Testis (tissue), 2 donors: ENCODE results near the gene COBL.

ENCODE experiments used
- CTCF ChIP-seq, 3 experiments: fragments of 450-650 bp in 2 of 3; fragments of 200-600 bp in 1 of 3; sonication (generic) in 1 of 3; IDR thresholded peaks; one replicate each; pipeline ENCODE4 v1.5.1; 2016 to 2019; ENCODE audit warnings: antibody characterized with exemption in 3 of 3, mild to moderate bottlenecking in 2 of 3, moderate library complexity in 1 of 3
- POLR2A ChIP-seq: fragments of 450-650 bp; IDR thresholded peaks from one replicate; pipeline ENCODE4 v1.6.1; 2017; ENCODE audit warnings: antibody characterized with exemption, mild to moderate bottlenecking, moderate library complexity

- TF ChIP-seq POLR2A = no peak
- TF ChIP-seq CTCF (IDR thresholded peaks at IDR 0.05) = no peak
These were observed 336.2 kb downstream of the COBL start for GRCh38 chr7:50980411-50980810.
